ENCODE results near the gene NFATC3.
"Not testable (repeated sequence)": the region's sequence is repeated elsewhere in the genome, so short reads cannot be mapped to it uniquely, and the experiment has no call there.

NFATC3 gene

DNA sequence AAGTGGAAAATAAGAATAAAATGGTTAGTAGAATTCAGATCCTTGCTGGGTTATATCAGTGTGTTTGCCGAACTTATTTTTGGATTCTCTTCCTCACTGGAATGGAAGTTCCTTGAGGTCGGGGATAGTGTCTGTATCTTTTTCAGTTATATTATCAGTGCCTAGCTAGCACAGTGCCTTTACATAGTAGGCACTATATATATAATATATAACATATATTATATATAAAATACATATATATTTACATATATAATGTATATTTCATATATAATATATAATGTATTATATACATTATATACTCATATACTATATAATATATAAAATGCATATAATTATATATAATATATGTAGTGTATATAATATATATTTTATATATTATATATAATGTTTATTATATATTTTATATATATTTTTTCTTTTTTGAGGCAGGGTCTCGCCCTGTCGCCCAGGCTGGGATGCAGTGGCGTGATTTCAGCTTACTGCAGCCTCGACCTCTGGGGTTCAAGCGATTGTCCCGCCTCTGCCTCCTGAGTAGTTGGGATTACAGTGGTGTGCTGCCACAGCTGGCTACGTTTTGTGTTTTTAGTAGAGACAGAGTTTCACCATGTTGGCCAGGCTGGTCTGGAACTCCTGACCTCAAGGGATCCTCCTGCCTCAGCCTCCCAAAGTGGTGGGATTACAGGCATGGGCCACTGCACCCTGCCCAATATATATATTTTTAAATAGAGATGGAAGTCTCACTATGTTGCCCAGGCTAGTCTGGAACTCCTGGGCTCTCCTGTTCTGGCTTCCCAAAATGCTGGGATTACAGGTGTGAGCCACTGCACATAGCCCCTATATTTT lies 3.2 kb downstream of the NFATC3 start:
- DNase-seq (ENCODE audit: low spot score): no peak

DNA sequence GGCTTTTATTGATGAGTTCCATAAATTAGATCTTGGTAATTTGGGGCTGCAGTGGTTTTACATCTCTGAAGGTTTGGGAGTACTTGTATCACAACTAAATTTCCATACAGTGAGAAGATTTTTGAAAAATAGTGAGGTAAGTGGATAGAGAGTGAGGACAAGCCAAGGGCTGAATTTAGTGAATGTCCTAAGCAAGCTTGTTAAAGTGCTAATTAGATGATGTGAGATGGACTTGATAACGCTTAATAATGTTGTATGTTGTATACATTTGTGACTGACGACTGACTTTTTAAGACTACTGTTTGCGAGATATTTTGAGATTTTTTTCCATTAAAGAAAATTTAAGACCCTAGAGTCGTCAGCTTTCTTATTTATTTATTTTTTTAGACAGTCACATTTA lies 3.9 kb downstream of the NFATC3 start:
- no peak for DNase-seq (ENCODE audit: low spot score)

DNA sequence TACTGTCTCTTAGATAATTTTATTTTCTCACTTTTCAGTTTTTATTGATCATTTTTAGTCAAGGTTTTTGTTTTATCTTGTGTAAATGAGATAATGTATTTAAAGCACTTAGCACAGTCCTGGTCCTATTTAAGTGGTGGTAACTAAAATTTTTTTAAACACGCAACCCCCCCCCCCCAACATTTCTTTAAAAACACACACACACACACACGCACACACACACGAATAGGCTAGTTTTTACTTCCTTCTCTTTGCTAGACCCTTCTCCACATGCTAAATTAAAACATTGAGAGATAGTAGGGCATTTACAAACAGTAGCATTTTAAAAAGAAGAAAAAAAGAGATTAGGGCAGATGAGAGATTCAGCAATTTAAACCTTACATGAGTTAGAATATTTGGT lies 5.0 kb downstream of the NFATC3 start:
- DNase-seq (ENCODE audit: low spot score): no peak

DNA sequence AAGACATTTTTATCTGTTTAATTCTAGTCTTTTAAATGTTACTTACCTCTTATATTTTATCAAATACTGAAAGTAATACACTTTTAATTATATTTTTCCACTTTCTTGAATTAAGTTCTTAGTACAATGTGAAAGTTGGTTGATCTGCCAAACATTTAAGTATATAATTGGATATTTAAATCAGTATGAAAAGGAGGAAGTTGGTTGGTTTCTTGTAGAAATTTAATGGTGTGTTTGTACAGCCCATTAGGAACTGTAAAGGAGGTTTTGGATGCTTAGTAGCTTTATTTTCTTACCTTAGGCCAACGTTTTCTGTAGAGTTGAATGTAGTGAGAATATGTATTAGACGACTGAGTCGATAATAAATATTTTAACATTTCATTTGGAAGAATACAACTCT lies 5.4 kb downstream of the NFATC3 start:
- DNase-seq (ENCODE audit: low spot score): no peak

DNA sequence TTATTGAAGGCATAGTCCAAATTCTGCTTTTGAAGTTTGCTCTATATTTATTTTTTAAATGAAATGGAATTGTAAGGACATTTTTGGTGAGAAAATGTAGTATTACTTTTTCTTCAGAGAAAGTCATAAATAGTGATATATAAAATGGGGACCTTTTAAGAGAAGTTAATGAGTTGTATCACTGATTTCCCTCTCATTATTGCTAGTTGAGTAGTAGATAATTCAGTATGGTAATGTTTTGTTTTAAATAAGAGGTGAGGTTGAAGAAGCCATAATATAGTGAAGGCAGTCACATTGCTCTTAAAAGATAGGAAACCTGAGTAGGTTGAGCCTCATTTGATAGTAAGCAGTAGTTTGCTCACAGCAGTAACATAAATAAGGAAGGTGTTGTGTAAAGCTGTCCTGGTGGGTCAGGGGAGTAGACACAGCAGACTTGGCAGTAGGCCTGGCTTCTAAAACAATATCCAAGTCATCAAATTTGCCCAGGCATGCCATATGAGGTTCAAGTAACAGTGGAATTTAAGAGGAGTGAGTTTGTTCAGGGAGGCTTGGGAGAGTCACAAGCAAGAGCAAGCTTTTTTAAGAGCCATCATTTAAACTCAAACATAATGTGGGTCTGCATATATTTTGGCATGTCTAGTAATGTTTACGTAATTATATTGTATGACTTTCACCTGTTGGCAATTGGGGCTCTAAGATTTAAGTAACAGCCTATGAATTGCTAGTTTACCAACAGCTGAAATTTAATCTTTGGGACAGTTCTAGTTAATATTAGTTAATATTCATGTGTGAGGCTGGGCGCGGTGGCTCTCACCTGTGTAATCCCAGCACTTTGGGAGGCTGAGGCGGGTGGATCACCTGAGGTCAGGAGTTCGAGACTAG lies 6.5 kb downstream of the NFATC3 start:
- DNase-seq (ENCODE audit: low spot score): no peak

DNA sequence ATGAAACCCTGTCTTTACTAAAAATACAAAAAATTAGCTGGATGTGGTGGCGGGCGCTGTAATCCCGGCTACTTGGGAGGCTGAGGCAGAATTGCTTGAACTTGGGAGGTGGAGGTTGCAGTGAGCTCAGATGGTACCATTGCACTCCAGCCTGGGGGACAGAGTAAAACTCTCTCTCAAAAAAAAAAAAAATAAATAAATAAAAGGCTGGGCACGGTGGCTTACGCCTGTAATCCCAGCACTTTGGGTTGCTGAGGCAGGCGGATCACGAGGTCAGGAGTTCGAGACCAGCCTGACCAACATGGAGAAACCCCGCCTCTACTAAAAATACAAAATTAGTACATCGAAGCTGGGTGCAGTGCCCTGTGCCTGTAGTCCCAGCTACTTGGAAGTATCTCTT lies 7.1 kb downstream of the NFATC3 start:
- not testable (repeated sequence) for DNase-seq (ENCODE audit: low spot score)

DNA sequence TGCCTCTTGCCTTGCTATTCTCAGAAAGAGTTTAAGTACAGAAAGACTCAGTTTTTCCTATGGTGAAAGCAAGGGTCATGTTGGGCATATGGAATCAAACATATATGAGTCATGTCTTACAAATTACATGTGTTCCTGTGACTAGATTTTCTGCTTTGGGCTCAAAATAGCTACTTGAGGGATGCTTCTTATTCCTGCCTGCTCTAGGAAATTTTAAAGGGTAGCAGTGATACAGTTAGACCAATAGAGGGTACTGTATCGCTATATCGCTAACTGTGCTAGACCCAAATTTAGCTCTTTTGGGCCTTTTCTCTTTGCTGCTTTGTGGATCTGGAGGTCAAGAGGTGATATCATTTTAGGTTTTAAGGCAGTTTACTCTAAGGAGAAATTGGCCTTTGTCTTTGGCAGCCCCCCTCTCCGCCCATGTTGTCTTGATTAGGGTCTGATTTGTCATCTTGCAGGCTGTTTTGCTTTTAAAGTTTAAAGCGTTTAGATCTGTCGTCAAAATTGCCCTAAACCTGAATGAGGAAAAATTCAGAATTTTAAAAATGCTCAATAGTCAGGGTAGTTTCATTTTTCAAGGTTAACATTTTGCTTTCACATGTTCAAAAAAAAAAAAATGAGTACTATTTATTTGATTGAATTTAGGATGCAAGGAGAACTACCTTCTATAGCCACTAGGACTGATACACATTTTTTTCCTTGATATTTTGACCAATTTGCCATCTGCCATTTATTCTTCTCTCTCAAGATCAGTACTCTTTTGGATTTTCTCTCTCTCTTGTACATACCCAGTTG lies 8.8 kb downstream of the NFATC3 start:
- DNase-seq (ENCODE audit: low spot score): peak; percentile 44

DNA sequence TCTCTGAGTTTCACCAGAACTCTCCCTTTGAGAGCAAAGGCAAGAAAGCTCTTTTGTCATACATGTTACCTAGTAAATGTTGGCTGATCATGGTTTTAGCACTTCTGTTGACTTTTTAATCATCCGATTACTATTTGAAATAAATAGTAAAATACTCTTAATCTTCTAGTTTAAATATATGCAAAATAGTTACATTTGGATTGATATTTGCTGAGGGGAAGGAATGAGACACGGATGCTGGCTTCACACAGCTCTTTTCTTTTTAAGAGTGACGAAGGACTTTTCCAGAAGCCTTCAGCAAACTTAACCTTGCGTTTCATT lies 9.4 kb downstream of the NFATC3 start:
- DNase-seq (ENCODE audit: low spot score): no peak

DNA sequence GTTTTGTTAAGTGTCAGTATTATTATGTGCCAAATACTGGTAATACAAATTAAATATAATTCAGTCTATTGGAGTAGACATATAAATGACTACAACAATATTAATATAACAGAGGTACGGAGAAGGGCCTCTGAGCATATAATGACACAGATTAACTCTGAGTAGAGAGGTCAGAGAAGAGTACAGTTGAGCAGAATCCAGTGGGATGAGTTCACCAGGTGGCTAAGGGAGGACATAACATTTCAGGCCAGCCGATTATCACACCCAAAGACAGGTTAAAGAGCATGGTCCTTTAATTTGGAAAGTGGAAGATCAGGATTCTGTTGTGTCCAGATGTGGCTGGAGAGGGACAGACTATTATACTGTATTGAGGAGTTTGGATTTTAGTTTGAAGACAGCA lies 11.3 kb downstream of the NFATC3 start:
- no peak for DNase-seq (ENCODE audit: low spot score)

DNA sequence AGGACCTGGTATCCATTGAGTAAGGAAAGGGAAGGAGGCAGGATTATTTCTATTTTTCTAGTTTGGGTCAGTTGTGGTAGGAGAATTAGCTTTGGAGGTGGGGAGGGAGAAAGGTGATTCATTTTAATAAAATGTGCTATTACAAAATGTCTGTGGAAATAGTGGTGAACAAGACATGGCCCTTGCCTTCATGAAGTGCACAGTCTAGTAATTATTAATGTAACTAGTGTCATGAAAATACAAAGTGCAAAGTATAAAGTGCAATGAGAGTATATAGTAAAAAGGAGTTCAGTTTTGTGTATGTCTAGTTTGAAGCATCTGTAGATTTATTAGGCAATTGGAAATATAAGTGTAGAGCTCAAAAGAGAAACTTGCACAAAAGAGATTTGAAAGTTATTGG lies 11.9 kb downstream of the NFATC3 start:
- no peak for DNase-seq (ENCODE audit: low spot score)

DNA sequence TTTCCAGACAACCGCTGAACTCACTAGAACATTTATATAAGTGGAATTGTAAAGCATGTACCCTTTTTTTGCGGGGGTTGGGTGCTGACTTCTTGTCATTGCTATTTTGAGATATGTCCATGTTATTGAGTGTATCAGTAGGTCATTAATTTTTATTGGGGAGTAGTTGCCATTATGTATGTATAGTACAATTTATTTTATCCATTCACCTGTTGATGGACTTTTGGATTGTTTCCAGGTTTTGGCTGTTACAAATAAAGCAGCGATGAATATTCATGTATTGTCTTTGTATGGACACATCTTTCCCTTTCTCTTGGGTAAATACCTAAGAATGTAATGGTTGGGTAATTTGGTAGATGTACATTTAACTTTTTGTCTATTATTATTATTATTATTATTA lies 12.7 kb downstream of the NFATC3 start:
- no peak for DNase-seq (ENCODE audit: low spot score)

DNA sequence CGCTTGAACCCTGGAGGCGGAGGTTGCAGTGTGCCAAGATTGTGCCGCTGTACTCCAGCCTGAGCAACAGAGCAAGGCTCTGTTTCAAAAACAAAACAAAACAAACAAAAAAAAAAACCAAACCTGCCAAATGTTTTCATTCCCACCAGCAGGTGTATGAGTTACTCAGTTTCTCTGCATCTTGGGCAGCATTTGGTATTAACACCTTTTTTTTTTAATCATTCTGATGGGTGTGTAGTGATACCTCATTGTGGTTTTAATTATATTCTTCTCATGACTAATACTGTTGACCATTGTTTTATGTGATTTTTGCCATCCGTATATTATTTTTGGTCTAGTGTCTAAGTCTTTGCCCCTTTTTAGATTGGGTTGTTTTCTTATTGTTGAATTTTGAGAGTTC lies 15.3 kb downstream of the NFATC3 start:
- DNase-seq (ENCODE audit: low spot score): no peak

DNA sequence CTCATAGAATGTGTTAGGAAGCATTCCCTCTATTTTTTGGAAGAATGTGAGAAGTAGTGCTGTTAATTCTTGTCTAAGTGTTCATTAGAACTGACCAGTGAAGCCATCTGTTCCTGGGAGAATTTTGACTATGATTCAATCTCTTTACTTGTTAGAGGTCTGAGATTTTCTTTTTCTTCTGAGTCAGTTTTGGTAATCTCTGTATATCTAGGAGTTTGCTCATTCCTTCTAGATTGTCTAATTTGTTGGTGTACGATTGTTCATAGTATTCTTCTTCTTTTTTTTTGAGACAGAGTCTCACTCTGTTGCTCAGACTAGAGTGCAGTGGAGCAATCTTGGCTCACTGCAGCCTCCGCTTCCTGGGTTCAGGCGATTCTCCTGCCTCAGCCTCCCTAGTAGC lies 20.4 kb downstream of the NFATC3 start:
- no peak for DNase-seq (ENCODE audit: low spot score)

DNA sequence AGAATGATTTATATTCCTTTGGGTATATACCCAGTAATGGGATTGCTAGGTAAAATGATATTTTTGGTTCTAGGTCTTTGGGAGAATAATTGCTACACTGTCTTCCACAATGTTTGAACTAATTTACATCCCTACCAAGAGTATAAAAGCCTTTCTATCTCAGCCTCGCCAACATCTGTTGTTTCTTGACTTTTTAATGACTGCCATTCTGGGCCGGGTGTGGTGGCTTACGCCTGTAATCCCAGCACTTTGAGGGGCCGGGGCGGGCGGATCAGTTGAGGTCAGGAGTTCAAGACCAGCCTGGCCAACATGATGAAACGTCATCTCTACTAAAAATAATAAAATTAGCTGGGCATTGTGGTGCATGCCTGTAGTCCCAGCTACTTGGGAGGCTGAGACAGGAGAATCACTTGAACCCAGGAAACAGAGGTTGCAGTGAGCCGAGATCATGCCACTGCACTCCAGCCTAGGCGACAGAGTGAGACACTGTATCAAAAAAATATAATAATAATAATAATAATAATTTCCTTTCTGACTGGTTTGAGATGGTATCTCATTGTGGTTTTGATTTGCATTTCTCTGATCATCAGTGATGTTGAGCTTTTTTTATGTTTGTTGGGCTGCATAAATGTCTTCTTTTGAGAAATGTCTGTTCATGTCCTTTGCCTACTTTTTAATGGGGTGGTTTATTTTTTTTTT lies 22.2 kb downstream of the NFATC3 start:
- DNase-seq (ENCODE audit: low spot score): not testable (repeated sequence)

DNA sequence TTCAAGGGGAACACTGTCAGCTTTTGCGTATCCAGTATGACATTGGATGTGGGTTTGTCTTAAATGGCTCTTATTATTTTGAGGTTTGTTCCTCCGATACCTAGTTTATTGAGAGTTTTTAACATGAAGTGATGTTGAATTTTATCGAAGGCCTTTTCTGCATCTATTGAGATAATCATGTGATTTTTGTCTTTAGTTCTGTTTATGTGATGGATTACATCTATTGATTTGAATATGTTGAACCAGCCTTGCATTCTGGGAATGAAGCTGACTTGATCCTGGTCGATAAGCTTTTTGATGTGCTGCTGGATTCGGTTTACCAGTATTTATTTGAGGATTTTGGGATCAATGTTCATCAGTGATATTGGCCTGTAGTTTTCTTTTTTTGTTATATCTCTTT lies 24.0 kb downstream of the NFATC3 start:
- DNase-seq (ENCODE audit: low spot score): not testable (repeated sequence)

DNA sequence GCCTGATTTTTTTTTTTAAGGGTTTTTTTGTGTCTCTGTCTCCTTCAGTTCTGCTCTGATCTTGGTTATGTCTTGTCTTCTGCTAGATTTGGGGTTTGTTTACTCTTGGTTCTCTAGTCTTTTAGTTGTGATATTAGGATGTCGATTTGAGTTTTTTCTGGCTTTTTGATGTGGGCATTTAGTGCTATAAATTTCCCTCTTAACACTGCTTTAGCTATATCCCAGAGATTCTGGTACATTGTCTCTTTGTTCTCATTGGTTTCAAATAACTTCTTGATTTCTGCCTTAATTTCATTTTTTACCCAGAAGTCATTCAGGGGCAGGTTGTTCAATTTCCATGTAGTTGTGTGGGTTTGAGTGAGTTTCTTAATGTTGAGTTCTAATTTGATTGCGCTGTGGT lies 25.4 kb downstream of the NFATC3 start:
- not testable (repeated sequence) for DNase-seq (ENCODE audit: low spot score)

DNA sequence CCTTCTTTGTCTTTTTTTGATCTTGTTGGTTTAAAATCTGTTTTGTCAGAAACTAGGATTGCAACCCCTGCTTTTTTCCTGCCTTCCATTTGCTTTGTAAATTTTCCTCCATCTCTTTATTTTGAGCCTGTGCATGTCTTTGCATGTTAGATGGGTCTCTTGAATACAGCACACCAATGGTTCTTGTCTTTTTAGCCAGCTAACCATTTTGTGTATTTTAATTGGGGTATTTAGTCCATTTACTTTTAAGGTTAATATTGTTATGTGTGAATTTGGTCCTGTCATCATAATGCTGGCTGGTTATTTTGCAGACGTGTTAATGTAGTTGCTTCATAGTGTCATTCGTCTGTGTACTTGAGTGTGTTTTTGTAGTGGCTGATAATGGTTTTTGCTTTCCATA lies 26.2 kb downstream of the NFATC3 start:
- DNase-seq (ENCODE audit: low spot score): no peak

DNA sequence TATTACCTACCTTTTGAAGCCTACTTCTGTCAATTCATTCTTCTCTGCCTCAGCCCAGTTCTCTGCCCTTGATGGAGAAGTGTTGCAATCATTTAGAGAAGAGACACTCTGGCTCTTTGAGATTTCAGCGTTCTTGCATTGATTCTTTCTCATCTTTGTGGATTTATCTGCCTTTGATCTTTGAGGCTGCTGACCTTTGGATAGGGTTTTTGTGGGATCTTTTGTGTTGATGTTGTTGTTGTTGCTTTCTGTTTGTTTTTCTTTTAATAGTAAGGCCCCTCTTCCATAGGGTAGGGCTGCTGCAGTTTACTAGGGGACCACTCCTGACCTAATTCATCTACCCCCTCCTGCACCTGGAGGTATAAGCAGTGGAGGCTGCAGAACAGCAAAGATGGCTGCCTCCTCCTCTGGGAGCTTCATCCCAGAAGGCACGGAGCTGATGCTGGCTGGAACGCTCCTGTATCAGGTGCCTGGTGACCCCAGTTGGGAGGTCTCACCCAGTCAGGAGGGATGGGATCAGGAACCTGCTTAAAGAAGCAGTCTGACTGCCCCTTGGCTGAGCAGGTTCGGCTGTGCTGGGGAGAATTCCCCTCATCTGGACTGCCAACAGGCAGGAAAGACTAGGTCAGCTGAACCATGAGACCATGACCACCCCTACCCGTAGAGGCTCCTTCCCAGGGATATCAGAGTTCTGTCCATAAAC lies 28.0 kb downstream of the NFATC3 start:
- no peak for DNase-seq (ENCODE audit: low spot score)

DNA sequence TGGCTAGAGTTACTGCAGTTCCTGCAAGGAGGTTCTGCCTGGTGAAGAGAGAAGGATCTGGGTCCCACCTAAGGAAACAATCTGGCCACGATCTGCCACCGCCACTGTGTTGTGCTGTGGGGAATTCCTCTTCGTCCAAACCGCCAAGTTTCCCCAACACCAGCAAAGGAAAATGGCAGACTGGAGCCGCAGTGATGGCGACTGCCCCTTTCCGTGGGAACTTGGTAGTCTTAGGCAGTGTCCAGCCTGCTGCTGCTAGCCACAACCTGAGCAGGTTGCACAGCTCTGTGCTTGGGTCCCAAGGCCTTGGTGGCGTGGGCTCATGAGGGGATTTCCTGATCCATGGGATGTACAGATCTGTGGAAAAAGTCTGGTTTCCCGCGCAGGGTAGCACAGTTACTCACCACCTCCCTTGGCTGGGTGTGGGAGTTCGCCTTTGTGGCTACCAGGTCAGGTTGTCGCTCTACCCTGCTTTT lies 28.6 kb downstream of the NFATC3 start:
- no peak for DNase-seq (ENCODE audit: low spot score)

DNA sequence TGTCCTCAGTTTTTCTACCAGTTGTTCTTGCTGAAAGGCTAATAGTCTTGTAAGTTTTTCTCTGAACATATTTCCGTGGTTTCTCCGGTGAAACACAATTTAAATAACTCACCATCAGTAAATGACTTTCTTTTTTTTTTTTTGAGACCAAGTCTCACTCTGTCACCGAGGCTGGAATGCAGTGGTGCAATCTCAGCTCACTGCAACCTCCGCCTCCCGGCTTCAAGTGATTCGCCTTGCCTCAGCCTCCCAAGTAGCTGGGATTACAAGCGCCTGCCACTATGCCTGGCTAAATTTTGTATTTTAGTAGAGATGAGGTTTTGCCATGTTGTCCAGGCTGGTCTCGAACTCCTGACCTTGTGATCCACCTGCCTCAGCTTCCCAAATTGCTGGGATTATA lies 29.8 kb downstream of the NFATC3 start:
- not testable (repeated sequence) for DNase-seq (ENCODE audit: low spot score)

DNA sequence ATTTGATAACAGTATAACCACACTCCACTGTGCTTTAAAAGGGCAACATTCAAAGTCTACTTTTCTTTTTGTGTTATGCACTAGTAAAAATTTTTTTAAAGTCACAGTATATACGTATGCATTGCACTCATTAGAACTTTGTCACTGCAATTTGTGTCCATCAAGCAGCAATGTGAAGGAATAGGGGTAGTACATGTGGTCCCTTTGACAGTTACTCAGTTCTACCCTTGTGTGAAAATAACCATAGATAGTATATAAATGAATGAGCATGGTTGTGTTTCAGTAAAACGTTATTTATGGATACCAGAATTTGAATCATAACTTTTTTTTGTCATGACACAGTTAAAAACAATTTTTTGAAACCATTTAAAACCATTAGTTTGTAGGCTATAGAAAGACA lies 30.7 kb downstream of the NFATC3 start:
- no peak for DNase-seq (ENCODE audit: low spot score)
